Measurements from ENCODE around the gene LCTL. TPM values are rescaled to one million over a fixed set of nuclear protein-coding genes. Genes with fewer than 3 reads are reported as not detected.

Gene LCTL
- total RNA-seq, 1 donor from 2014 or later: not detected

GRCh38 chr15:66564136-66565041, 1.4 kb downstream of the LCTL start:
- Mint-ChIP-seq H3K27me3 (ENCODE audit: unreplicated experiment) (no peaks in the 10 kb centered on the region), H3K4me3 (ENCODE audit: unreplicated experiment) (no peak overlapping the region), H3K36me3 (ENCODE audit: unreplicated experiment) (no peaks in the 10 kb centered on the region), H3K27ac (ENCODE audit: unreplicated experiment) (no peak overlapping the region), H3K9me3 (ENCODE audit: unreplicated experiment) (no peaks in the 10 kb centered on the region), H3K4me1 (ENCODE audit: unreplicated experiment) (peaks cover 17% of the 10 kb centered on the region)
- peak; percentile 83 for DNase-seq (ENCODE audit: extremely low spot score, unreplicated experiment)
- no peak for TF ChIP-seq CTCF (IDR thresholded peaks at IDR 0.05)

GRCh38 chr15:66563566-66564110, 2.2 kb downstream of the LCTL start:
- Mint-ChIP-seq H3K4me3 (ENCODE audit: unreplicated experiment) (no peak overlapping the region), H3K36me3 (ENCODE audit: unreplicated experiment) (no peaks in the 10 kb centered on the region), H3K27me3 (ENCODE audit: unreplicated experiment) (no peaks in the 10 kb centered on the region), H3K4me1 (ENCODE audit: unreplicated experiment) (peaks cover 17% of the 10 kb centered on the region), H3K9me3 (ENCODE audit: unreplicated experiment) (no peaks in the 10 kb centered on the region), H3K27ac (ENCODE audit: unreplicated experiment) (no peak overlapping the region)
- TF ChIP-seq CTCF (IDR thresholded peaks at IDR 0.05): no peak
- peak; percentile 71 for DNase-seq (ENCODE audit: extremely low spot score, unreplicated experiment)

GRCh38 chr15:66563126-66563525, 2.7 kb downstream of the LCTL start:
- Mint-ChIP-seq H3K4me3 (ENCODE audit: unreplicated experiment) (no peak overlapping the region), H3K27ac (ENCODE audit: unreplicated experiment) (no peak overlapping the region), H3K9me3 (ENCODE audit: unreplicated experiment) (no peaks in the 10 kb centered on the region), H3K27me3 (ENCODE audit: unreplicated experiment) (no peaks in the 10 kb centered on the region), H3K4me1 (ENCODE audit: unreplicated experiment) (peaks cover 17% of the 10 kb centered on the region), H3K36me3 (ENCODE audit: unreplicated experiment) (no peaks in the 10 kb centered on the region)
- DNase-seq (ENCODE audit: extremely low spot score, unreplicated experiment): no peak
- no peak for TF ChIP-seq CTCF (IDR thresholded peaks at IDR 0.05)

- TF ChIP-seq CTCF (IDR thresholded peaks at IDR 0.05): no peak
- H3K36me3 Mint-ChIP-seq (ENCODE audit: unreplicated experiment): no peaks in the 10 kb centered on the region
- H3K4me1 Mint-ChIP-seq (ENCODE audit: unreplicated experiment): peaks cover 4% of the 10 kb centered on the region
- no peak overlapping the region for H3K4me3 Mint-ChIP-seq (ENCODE audit: unreplicated experiment)
- H3K27ac Mint-ChIP-seq (ENCODE audit: unreplicated experiment): no peak overlapping the region
- peak; percentile 70 for DNase-seq (ENCODE audit: extremely low spot score, unreplicated experiment)
- H3K9me3 Mint-ChIP-seq (ENCODE audit: unreplicated experiment): no peaks in the 10 kb centered on the region
- H3K27me3 Mint-ChIP-seq (ENCODE audit: unreplicated experiment): no peaks in the 10 kb centered on the region
Measured at GRCh38 chr15:66560856-66561525, 4.8 kb downstream of the LCTL start.

- no peak for TF ChIP-seq CTCF (IDR thresholded peaks at IDR 0.05)
- peak; percentile 36 for DNase-seq (ENCODE audit: extremely low spot score, unreplicated experiment)
- peaks cover 5% of the 10 kb centered on the region for H3K36me3 Mint-ChIP-seq (ENCODE audit: unreplicated experiment)
Measured at GRCh38 chr15:66558271-66558670, 7.5 kb downstream of the LCTL start.

More at GRCh38 chr15:66558271-66558670, 7.5 kb downstream of the LCTL start:
- no peaks in the 10 kb centered on the region for H3K27me3 Mint-ChIP-seq (ENCODE audit: unreplicated experiment)
- no peaks in the 10 kb centered on the region for H3K4me1 Mint-ChIP-seq (ENCODE audit: unreplicated experiment)
- peaks cover 5% of the 10 kb centered on the region for H3K9me3 Mint-ChIP-seq (ENCODE audit: unreplicated experiment)
- H3K27ac Mint-ChIP-seq (ENCODE audit: unreplicated experiment): no peak overlapping the region
- H3K4me3 Mint-ChIP-seq (ENCODE audit: unreplicated experiment): no peak overlapping the region
